UCSD-AML1 (cell line): ENCODE measurements around the gene EMSY.
"Not testable (repeated sequence)": the region's sequence is repeated elsewhere in the genome, so short reads cannot be mapped to it uniquely, and the experiment has no call there.

Source experiments
- DNase-seq: peaks from one replicate; lab custom pipeline; 2025; ENCODE audit not compliant: unreplicated experiment; lab: John Stamatoyannopoulos, UW

The EMSY gene, protein sequence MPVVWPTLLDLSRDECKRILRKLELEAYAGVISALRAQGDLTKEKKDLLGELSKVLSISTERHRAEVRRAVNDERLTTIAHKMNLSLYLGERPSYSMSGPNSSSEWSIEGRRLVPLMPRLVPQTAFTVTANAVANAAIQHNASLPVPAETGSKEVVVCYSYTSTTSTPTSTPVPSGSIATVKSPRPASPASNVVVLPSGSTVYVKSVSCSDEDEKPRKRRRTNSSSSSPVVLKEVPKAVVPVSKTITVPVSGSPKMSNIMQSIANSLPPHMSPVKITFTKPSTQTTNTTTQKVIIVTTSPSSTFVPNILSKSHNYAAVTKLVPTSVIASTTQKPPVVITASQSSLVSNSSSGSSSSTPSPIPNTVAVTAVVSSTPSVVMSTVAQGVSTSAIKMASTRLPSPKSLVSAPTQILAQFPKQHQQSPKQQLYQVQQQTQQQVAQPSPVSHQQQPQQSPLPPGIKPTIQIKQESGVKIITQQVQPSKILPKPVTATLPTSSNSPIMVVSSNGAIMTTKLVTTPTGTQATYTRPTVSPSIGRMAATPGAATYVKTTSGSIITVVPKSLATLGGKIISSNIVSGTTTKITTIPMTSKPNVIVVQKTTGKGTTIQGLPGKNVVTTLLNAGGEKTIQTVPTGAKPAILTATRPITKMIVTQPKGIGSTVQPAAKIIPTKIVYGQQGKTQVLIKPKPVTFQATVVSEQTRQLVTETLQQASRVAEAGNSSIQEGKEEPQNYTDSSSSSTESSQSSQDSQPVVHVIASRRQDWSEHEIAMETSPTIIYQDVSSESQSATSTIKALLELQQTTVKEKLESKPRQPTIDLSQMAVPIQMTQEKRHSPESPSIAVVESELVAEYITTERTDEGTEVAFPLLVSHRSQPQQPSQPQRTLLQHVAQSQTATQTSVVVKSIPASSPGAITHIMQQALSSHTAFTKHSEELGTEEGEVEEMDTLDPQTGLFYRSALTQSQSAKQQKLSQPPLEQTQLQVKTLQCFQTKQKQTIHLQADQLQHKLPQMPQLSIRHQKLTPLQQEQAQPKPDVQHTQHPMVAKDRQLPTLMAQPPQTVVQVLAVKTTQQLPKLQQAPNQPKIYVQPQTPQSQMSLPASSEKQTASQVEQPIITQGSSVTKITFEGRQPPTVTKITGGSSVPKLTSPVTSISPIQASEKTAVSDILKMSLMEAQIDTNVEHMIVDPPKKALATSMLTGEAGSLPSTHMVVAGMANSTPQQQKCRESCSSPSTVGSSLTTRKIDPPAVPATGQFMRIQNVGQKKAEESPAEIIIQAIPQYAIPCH (N-terminal part only)

DNA sequence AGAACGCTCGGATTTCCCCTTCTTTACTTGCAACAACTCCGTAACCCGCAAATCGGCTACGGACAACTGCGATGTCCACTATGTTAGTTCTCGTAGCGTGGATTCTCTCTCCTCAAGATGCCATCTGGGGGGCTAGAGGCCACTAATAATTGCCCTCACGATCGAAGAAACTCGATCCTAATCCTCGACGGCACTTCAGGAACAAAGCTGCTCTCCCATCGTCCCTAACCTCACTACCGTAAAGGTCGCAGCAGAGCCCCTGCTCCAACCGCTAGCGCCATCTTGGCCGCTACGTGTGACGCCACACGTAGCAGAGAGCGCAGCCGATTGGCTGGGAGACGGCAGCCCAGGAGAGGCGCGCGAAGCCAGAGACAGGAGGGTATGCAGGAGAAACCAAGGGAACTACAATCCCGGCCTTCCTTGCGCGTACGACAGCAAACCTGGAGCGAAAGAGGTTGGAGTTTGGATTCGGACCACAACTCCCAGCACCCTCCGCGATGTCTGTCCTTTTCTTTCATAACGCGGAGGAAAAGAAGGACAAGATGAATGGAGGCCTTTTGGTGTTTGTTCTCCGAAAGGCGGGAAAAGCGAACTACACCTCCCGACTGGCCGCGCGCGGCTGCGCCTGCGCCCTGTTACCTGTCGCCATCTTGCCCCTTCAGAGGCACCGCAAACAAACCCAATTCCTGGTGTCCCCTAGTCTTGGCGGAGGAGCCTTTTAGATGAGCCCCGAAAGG is at the start of gene EMSY:
TSS of gene EMSY (plus strand) at position 635 of the 737 bp plus-strand sequence. CDS start 1,921 bp downstream, outside the sequence.
- DNase-seq: peak; percentile 96

DNA sequence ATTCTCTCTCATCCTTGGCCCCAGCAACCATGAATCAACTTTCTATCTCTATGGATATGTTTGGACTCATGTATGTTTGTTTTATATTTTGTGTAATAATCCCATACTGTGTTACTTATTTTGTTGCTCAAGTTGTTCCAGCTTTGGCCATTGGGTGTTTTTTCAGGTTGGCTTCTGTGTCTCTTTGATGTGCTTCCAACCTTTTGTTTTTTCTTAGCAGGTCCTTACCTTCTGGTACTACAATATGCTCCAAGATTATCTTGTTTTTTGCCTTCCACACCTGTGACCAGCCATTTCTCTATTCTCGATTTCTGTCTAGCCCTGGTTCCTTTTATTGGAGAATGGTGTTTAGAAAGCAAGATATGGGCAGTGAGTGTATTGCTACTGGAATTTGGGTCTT is 49.5 kb upstream of the EMSY start:
- no peak for DNase-seq

DNA sequence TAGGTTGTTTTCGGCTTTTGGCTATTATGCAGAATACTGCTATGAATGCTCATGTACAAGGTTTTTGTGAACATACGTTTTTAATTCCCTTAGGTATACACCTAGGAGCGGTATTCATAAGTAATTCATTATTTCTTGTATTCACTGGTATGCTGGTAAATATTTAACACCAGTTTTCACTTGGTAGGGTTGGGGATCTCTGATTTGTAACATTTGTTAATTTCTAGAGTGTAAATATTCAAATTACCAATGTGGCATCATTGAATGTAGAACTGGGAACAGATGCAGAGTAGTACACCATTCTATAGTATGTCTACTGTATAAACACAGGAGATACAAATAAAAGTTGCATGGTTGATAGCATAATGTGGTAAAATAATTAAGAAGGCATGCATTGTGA is 47.4 kb upstream of the EMSY start:
- DNase-seq: no peak

DNA sequence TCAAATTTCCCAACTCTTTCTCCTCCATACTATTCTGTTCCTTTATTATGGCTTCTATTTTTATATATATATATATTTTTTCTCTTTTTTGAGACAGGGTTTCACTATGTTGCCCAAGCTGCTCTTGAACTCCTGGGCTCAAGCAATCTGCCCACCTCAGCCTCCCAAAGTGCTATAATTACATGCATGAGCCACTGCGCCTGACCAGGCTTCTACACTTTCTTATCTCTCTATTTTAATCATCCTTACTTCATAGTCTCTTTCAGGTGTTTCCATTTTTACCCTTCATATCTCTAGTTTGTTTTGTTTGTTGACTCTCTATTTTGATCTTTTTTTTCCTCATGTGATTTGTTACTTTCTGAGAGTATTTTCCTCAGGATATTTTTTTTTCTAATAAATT is 43.9 kb upstream of the EMSY start:
- no peak for DNase-seq

DNA sequence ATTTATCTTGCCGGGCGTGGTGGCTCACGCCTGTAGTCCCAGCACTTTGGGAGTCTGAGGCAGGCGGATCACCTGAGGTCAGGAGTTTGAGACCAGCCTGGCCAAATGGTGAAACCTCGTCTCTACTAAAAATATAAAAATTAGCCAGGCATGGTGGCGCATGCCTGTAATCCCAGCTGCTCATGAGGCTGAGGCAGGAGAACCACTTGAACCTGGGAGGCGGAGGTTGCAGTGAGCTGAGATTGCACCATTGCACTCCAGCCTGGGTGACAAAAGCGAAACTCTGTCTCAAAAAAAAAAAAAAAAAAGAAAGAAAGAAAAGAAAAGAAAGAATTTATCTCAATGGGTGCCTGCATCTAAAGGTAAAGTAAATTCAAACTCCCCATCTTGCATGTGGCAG is 43.3 kb upstream of the EMSY start:
- DNase-seq: not testable (repeated sequence)

DNA sequence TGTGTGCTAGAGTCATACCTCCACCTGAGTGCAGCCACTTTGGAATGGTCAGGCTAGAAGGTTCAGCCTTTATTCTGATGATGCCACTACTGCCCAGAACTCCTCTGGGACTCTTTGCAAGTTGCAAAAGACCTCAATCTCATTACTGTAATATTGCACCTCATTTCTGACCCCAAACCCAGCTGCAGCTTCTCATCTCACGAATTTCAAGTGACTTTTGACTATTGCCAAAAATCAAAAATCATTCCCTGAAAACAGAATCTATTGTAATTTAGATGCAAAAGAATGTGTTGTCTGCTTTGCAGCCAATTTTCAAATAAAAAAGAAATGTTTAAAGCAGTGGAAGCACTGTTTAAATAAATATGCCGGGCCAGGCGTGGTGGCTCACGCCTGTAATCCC is 38.5 kb upstream of the EMSY start:
- DNase-seq: no peak

DNA sequence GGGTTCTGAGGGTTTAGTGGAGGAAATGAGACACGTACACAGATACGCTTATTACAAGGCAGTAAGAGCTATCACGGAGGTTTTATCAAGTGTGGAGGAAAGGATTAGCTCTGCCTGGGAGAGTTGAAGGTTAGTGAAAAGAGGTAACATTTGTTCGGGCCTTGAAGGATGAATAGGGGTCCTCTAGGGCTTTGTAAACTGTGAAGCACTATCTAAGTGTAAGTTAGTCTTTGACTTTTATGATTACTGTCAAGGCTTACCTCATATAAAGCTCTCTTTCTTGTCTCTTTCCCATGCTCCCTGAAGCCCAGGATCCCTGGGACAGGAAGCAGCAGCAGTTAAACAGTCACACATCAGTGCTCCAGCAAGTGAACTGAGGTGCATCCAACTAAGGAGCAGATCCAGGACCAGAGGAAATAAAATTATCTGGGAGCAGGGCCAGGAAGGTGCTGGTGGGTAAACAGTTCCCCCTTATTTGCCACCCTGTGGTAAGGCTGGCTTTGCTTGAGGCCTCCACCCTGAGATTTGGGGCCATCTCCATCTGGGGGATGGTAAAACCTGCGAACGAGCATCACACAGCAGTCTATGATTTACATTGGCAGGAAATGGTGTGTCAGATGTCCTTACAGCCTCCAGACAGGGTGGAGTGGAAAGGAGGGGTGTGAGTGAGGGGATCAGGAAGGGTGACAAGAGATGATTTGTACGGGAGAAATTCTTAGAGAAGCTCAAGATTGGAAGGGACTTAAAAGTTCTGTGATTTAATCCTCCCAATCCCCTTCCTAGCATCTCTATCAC is 36.5 kb upstream of the EMSY start:
- DNase-seq: no peak

DNA sequence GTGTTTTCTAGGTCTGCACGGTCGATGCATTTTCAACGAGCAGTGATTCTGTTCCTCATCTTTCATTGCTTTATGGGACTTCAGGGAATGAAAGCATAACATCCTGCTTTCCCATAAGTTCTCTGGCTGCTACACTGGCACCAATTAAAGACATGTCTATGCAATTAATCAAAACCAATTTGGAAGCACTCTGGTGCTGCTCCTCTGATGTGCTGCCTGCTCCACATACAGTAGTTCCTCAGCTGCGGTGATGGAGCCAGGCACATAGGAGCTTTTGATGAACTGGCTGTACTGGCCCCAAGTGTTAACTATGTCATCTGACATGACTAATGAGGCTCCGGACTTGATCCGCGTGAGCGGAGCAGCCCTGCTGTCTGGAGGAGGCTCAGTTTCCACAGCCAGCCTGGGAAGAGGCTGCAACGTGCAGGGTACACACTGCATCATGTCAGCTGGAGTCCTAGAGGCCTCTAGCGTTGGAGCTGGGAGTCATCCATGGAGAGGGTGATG is 33.9 kb upstream of the EMSY start:
- DNase-seq: no peak

DNA sequence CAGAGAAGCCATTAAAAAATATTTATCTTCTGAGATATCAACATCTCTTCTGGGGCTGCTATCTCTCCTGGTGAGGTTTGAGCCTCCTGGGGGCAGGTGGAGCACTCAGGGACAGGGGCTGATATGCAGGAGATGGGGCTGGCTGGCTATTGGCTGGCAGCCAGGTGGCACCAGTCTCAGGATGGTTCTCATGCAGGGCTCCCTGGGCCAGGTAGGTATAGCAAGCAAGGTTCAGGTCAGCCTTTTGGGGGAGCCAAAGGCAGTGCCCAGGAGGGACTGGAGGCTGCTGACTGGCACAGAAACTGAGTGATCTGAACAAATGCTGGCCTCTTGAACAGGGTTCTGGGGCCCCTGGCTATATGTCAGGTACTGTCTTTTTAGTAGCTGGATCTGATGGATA is 29.7 kb upstream of the EMSY start:
- DNase-seq: no peak

DNA sequence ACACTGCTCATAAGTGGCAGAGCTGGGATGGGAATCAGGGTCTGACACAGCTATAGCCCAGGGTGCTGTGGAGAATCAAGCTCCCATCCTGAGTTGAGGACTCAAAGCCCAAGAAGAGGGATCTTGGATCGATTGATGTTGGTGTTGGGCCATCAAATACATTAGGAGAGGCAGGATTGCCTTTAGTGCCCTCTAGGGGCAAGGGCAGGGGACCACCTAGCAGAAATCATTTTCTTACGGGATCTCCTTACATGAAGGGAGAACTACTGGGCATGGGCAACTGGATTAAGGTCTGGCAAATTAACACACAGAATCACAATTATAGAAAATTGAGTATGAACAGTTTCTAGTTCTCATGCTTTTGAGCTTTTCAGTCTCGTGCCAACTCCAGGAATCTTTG is 24.9 kb upstream of the EMSY start:
- no peak for DNase-seq

DNA sequence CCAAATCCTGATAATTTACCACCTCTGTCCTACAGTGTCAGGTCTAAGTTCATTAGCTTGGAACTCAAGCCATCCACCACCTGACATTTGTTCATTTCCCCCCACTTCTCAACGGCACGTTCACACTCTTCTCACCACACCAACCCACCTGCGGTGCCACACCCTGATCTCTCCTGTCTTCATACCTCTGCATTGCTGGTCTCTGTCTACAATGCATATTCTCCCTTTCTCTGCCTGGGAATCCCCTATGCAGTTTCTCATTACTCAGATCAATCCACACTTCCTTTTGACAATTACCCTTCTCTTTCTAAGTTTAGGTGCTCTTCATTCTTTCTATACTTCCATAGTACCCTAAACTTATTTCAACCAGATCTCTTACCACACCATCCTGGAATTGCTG is 20.4 kb upstream of the EMSY start:
- no peak for DNase-seq

DNA sequence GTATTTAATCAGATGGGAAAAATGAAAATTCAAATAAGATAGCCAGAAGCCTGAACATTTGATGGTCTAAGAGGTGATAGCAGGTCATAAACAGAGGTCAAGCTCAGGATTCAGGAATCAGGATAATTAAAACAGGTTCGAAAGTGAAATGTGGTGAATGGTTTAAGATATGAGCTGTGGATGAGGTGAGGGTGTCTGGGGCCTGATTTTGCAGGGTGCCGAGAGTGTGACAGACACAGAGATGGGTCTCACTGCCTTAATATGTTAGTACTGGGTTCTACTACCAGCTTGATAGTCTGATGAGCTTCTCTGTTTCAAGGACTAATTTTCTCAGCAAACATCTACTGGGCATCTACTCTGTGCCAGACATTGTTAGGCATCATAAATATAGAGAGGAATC is 19.9 kb upstream of the EMSY start:
- no peak for DNase-seq

DNA sequence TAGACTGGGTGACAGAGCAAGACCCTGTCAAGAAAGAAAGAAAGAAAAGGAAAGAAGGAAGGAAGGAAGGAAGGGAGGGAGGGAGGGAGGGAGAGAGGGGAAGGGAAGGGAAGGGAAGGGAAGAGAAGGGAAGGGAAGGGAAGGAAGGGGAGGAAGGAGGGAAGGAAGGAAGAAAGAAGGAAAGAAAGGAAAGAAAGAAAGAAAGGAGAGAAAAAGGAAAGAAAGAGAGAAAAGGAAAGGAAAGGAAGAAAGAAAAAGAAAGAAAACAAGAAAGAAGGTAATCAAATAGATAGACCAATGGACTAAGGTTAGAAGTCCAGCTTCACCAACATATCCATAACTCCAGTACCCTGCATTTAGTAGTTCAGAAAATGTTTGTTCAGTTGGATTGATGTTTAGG is 18.2 kb upstream of the EMSY start:
- DNase-seq: no peak

DNA sequence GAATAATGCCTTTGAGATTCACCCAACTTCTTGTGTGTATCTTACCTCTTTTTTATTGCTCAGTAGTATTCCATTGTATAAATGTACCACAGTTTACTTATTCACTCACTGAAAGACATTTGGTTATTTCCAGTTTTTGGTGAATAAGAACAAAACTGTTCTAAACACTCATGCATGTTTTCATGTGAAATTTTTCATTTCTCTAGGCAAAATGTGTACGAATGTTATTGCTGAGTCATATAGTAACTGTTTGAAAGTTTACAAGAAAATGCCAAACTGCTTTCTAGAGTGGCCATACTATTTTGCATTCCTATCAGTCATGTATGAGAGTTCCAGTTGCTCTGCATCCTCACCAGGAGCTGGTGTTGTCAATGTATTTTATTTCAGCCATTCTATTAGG is 8.8 kb upstream of the EMSY start:
- DNase-seq: no peak

DNA sequence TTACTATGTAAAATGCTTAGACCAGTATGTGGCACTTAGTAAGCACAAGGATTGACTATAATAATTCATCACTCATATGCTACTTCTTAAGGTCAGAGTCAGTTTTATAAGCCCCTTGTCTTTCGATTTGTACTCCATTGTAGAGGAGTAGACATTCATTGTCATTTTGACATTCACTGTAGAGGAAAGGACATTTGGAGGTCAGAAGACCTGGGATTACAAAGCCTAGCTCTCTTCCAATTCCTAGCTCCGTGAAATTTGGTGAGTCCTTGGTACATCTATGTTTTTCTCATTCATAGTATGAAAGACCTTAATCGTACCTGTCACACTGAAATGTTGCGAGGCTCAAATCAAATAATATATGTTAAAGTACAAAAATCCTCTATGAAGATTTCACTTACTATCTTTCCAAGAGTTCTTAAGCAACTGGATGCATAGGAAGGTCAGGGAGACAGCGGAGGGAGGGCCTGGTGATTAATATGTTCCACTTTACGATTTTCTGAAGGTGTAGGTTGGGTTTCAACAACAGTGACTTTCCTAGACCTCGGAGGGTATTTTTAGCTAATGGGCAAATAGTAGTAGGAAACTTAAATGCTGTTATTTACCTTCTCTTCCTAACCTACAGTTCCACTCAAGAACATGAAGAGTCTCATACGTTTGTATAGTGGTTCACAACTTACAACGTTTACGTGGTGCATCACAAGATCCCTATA is 1.4 kb upstream of the EMSY start:
- DNase-seq: no peak

DNA sequence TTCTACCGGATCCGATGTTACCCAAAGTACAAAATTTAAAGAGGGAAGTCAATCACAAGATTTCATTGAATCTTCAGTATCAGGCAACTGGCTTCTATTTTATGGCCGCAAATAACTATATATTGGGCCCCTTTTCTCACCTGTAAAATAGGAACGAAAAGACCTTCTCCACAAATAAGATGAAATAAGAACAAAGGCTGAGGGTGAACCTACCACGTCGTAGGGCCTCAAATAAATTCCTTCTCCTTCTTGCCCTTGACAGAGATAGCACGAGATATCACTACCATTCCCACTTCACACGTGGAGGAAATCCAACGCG is 794 bp upstream of the EMSY start:
- DNase-seq: no peak

DNA sequence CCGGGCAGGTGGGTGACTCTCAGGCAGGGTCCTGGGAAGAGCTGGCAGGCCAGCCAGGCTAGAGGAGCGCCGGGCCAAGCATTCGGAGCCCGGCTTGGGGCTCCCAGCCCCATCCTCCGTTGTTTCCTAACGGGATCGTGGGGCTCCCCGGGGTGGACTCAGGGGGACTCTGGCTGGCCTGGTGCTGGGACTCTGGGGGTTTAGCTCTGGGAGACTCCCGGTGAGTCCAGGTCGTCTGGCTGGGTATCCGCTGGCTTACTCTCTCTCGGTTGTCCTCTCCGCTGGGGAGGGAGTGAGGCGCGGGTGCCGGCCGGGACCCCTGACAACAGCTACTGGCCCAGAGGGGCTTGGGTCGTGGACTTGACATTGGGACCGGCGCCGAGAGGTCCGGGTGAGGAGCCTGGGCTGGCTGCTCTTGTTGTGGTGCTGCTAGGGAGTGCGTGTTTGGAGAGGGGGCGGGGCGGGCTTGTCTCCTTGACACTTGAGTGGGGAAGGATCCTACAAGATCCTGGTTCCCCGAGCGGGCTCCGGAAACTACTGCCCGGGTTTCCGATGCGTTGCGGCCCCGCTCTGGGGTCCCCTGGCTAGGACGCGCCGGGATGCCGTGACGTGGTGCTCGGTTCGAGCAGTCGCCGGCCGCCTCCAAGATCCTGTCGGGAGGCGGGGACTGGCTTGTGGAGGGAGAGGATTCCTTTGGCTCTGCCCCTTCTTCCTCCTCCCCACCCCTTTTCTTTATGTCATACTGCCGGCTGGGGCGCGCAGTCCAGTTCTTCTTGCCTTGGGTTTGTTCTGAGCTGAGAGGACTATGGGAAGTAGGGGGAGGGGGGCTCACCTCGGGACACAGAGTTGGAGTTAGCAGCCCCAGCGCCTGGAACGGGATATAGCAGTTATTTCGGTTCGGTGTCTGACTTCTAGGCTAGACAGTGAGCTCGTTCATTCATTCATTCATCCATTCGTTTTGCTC is 585 bp downstream of the EMSY start:
- DNase-seq: peak; percentile 86

DNA sequence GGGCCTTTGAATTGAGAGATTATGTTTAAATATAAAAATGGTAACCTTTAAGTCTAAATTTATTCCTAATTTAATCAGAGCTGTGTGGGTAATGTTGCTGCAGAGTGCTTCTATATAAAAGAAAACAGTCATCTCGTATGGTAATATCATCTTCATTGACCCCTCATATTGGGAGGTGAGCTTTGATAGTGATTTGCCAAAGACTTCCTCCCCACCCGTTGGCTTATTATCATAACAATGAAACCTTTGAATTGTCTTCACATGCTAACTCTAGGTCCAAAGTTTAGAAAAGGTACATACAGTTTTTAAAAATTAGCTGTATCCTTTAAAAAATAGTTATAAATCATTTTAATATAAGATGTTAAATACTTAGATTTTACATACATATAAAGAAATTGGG is 3.7 kb downstream of the EMSY start:
- no peak for DNase-seq
